ENCODE data around the gene PARD3B. TPM values are rescaled to one million over a fixed set of nuclear protein-coding genes. Genes with fewer than 3 reads are reported as not detected.

The PARD3B gene
- total and polyA plus RNA-seq, 2 of the 13 experiments (the other 11 are each of a cell fraction or from before 2014, with no cell fraction given), result 0.71 to 2.3 TPM

- Histone ChIP-seq H2AFZ (ENCODE audit: low read length) (no peak overlapping the region), H3K27me3 (ENCODE audit: control insufficient read depth in 1 of 2, insufficient read depth in 2 of 2, low read length in 2 of 2) (no peaks in the 10 kb centered on the region), H3K9ac (ENCODE audit: insufficient read depth, low read depth, low read length) (no peak overlapping the region), H4K20me1 (ENCODE audit: insufficient read depth, low read length) (no peaks in the 10 kb centered on the region), H3K79me2 (ENCODE audit: insufficient read depth, low read length) (no peaks in the 10 kb centered on the region), H3K4me2 (ENCODE audit: low read depth, low read length) (no peak overlapping the region), H3K9me3 (ENCODE audit: low read length) (peaks cover 73% of the 10 kb centered on the region), H3K27ac (ENCODE audit: extremely low read length, insufficient read depth, low read length) (no peak overlapping the region), H3K4me3 (replicated peaks in 1 of 3; ENCODE audit: insufficient read depth in 1 of 3, low read depth in 2 of 3, low read length in 3 of 3) (no peak overlapping the region), H3K36me3 (replicated peaks in 1 of 2; ENCODE audit: control insufficient read depth in 1 of 2, insufficient read depth in 2 of 2, low read length in 2 of 2) (no peaks in the 10 kb centered on the region), H3K4me1 (ENCODE audit: insufficient read depth, low read length) (no peaks in the 10 kb centered on the region)
- no TSS peak for BruUV-seq (replicated peaks)
- ChIA-PET CTCF (ENCODE audit: low intra/inter-chr PET ratio, low total read pairs) (no interaction called here), POLR2A (no interaction called here)
- no peak for TF ChIP-seq U2AF1 (optimal IDR thresholded peaks at IDR 0.05; ENCODE audit: low read depth, low read length)
- TF ChIP-seq HDAC2 (CRISPR knock-in tag; IDR thresholded peaks at IDR 0.05), result no peak
- TF ChIP-seq TBX3 (IDR thresholded peaks at IDR 0.05; ENCODE audit: borderline replicate concordance), result no peak
- no peak for TF ChIP-seq ZSCAN31 (CRISPR knock-in tag; IDR thresholded peaks at IDR 0.05; ENCODE audit: low read depth)
- no peak for TF ChIP-seq ZNF496 (CRISPR knock-in tag; IDR thresholded peaks at IDR 0.05; ENCODE audit: insufficient replicate concordance)
- FAIRE-seq (no peak), ATAC-seq (no peak), DNase-seq (ENCODE audit: low spot score) (no peak)
- intact Hi-C loops (cut with micrococcal nuclease; ENCODE audit: unreplicated experiment), result no loop called here
- in situ Hi-C loops (cut with HindIII; ENCODE audit: extremely low pct_ligation_motif_present, low pct_unique_long_range_greater_than_20kb), result no loop called here
- 61% methylated on average over 2 of the region's 2 CpGs for whole genome bisulfite sequencing (ENCODE audit: low lambda C conversion rate)
These were observed 199.2 kb downstream of the PARD3B start for GRCh38 chr2:204744506-204744905.

GRCh38 chr2:204748286-204748685 lies 203.0 kb downstream of the PARD3B start:
- intact Hi-C loops (cut with micrococcal nuclease; ENCODE audit: unreplicated experiment), result no loop called here
- ChIA-PET POLR2A (no interaction called here), CTCF (ENCODE audit: low intra/inter-chr PET ratio, low total read pairs) (no interaction called here)
- Histone ChIP-seq H3K9ac (ENCODE audit: insufficient read depth, low read depth, low read length) (no peak overlapping the region), H3K4me1 (ENCODE audit: insufficient read depth, low read length) (no peaks in the 10 kb centered on the region), H3K4me2 (ENCODE audit: low read depth, low read length) (no peak overlapping the region), H3K4me3 (replicated peaks in 1 of 3; ENCODE audit: insufficient read depth in 1 of 3, low read depth in 2 of 3, low read length in 3 of 3) (no peak overlapping the region), H3K36me3 (replicated peaks in 1 of 2; ENCODE audit: control insufficient read depth in 1 of 2, insufficient read depth in 2 of 2, low read length in 2 of 2) (no peaks in the 10 kb centered on the region), H3K27ac (ENCODE audit: extremely low read length, insufficient read depth, low read length) (no peak overlapping the region), H3K79me2 (ENCODE audit: insufficient read depth, low read length) (no peaks in the 10 kb centered on the region), H4K20me1 (ENCODE audit: insufficient read depth, low read length) (no peaks in the 10 kb centered on the region), H3K9me3 (ENCODE audit: low read length) (peaks cover 77% of the 10 kb centered on the region), H2AFZ (ENCODE audit: low read length) (no peak overlapping the region), H3K27me3 (ENCODE audit: control insufficient read depth in 1 of 2, insufficient read depth in 2 of 2, low read length in 2 of 2) (no peaks in the 10 kb centered on the region)
- TF ChIP-seq ZNF766 (CRISPR knock-in tag; IDR thresholded peaks at IDR 0.05; ENCODE audit: borderline replicate concordance) (no peak), CHCHD3 (CRISPR knock-in tag; IDR thresholded peaks at IDR 0.05) (no peak)
- DNase-seq (ENCODE audit: low spot score) (no peak), ATAC-seq (no peak), FAIRE-seq (no peak)
- in situ Hi-C loops (cut with HindIII; ENCODE audit: extremely low pct_ligation_motif_present, low pct_unique_long_range_greater_than_20kb), result no loop called here
- 11% methylated on average over 2 of the region's 2 CpGs for WGBS (ENCODE audit: low lambda C conversion rate)
- BruUV-seq (replicated peaks), result no TSS peak

All from HepG2 (cell line).